ENCODE results near the gene BAZ2B. TPM values are rescaled to one million over a fixed set of nuclear protein-coding genes. Genes with fewer than 3 reads are reported as not detected.

Gene BAZ2B
- total RNA-seq, 1 experiment from 2014 or later, result 54.9 TPM

GRCh38 chr2:159604159-159604558, 12.2 kb downstream of the BAZ2B start:
- H3K27me3 Mint-ChIP-seq (ENCODE audit: low read depth), result no peaks in the 10 kb centered on the region
- Histone ChIP-seq H3K9me3 (ENCODE audit: control insufficient read depth, low read depth, low read length) (no peaks in the 10 kb centered on the region), H4K91ac (ENCODE audit: insufficient read length, low read depth, low read length) (no peak overlapping the region), H4K5ac (ENCODE audit: insufficient read length, low read depth, low read length) (no peak overlapping the region), H3K14ac (ENCODE audit: insufficient read depth, low read length) (no peak overlapping the region), H3T11ph (ENCODE audit: low read length) (no peak overlapping the region), H3K4me1 (ENCODE audit: insufficient read depth, low read length) (no peaks in the 10 kb centered on the region; the same call in 1 of the 2 replicates), H3K18ac (ENCODE audit: insufficient read length, low read depth, low read length) (no peak overlapping the region), H2AFZ (ENCODE audit: low read length) (no peak overlapping the region), H2BK20ac (ENCODE audit: low read depth, low read length, poor library complexity, severe bottlenecking) (no peak overlapping the region), H2BK12ac (ENCODE audit: insufficient read length, low read depth, low read length) (no peak overlapping the region), H3K23me2 (ENCODE audit: insufficient read length, low read depth, low read length, poor library complexity, severe bottlenecking) (no peaks in the 10 kb centered on the region), H4K8ac (replicated peaks; ENCODE audit: insufficient read length, low read depth, low read length) (no peak overlapping the region), H2BK120ac (ENCODE audit: low read depth, low read length, poor library complexity, severe bottlenecking) (no peak overlapping the region), H3K4me2 (ENCODE audit: insufficient read depth, insufficient read length, low read length) (no peak overlapping the region), H3K27ac (ENCODE audit: insufficient read length, low read depth, low read length) (no peak overlapping the region), H3K27me3 (ENCODE audit: insufficient read depth, low read length) (no peaks in the 10 kb centered on the region), H4K20me1 (ENCODE audit: control insufficient read depth, insufficient read depth, insufficient read length) (no peaks in the 10 kb centered on the region), H3K56ac (ENCODE audit: insufficient read length, low read depth, low read length) (no peak overlapping the region), H3K4ac (ENCODE audit: low read depth, low read length) (no peak overlapping the region), H2BK15ac (ENCODE audit: low read depth, low read length) (no peak overlapping the region), H3K79me2 (ENCODE audit: insufficient read depth, low read length) (peaks cover 3% of the 10 kb centered on the region; the same call in 1 of the 2 replicates), H2BK5ac (ENCODE audit: insufficient read length, low read length) (no peak overlapping the region), H3K79me1 (ENCODE audit: insufficient read depth, low read depth, low read length, poor library complexity, severe bottlenecking) (peaks cover 5% of the 10 kb centered on the region), H3K23ac (ENCODE audit: insufficient read length, low read depth, low read length) (no peak overlapping the region), H3K9ac (ENCODE audit: extremely low read depth, insufficient read length, low read length) (no peak overlapping the region), H2AK5ac (ENCODE audit: insufficient read length, low read length) (no peak overlapping the region)
- no peak for DNase-seq
- H3K36me3 Mint-ChIP-seq (ENCODE audit: insufficient read depth in 1 of 3, low read depth in 3 of 3), result peaks cover 0 to 9% (median 2%) of the 10 kb centered on the region in 3 experiments; a peak in 4 of 7 replicates
- no peak overlapping the region for H3K4me3 Mint-ChIP-seq
- TF ChIP-seq CTCF (conservative IDR thresholded peaks at IDR 0.05), result no peak
- H3K27ac Mint-ChIP-seq, result no peak overlapping the region
- no peaks in the 10 kb centered on the region for H3K9me3 Mint-ChIP-seq
- whole genome bisulfite sequencing (ENCODE audit: extremely low coverage, insufficient read length, low lambda C conversion rate), result no CpG with 5 or more reads among the region's 2 CpGs
- peaks cover 28 to 36% of the 10 kb centered on the region in 2 experiments for H3K4me1 Mint-ChIP-seq

All from H9 (cell line).